Upper lobe of left lung (tissue), 4 donors: ENCODE measurements around the gene MGMT.

Experiments used
- EP300 ChIP-seq, 4 donors: sonication (generic); formaldehyde crosslinking; IDR thresholded peaks; one replicate each; pipeline ENCODE4 v1.5.1; 2017; ENCODE audit warnings: antibody characterized with exemption in 4 of 4, control low read depth in 2 of 4
- POLR2A ChIP-seq, 4 donors: fragments of 450-650 bp; IDR thresholded peaks; one replicate each; pipeline ENCODE4 v1.5.1; 2016 to 2017; ENCODE audit warnings: antibody characterized with exemption in 4 of 4, mild to moderate bottlenecking in 2 of 4
- TF ChIP-seq, protein P1 (sequence below), 6 experiments: fragments of 450-650 bp in 4 of 6; fragments of 200-600 bp in 2 of 6; sonication (generic) in 2 of 6; IDR thresholded peaks; one replicate each; pipeline ENCODE4 v1.5.1; 2016 to 2019; ENCODE audit warnings: antibody characterized with exemption in 6 of 6

DNA sequence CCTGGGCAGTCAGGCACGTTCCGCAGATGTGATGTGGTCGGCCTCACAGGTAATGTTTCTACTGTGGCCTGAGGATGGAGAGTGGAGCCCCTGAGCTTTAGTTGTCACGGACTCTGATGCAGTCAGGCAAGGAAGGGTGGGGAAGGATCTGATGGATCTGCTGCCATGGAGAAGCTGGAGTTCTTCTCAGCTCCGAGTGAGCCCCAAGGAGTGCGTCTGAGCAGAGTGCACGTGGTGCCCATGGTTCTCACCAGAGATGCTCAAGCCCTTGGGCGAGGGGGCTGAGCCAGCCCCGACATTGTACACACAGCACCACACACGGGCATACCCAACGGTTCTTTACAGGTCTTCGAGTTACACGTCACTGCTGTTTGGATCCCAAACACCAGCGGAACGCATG is 304.5 kb downstream of the MGMT start:
- TF ChIP-seq POLR2A (IDR thresholded peaks at IDR 0.05) (no peak), EP300 (IDR thresholded peaks at IDR 0.05) (no peak)
- TF ChIP-seq, protein P1, sequence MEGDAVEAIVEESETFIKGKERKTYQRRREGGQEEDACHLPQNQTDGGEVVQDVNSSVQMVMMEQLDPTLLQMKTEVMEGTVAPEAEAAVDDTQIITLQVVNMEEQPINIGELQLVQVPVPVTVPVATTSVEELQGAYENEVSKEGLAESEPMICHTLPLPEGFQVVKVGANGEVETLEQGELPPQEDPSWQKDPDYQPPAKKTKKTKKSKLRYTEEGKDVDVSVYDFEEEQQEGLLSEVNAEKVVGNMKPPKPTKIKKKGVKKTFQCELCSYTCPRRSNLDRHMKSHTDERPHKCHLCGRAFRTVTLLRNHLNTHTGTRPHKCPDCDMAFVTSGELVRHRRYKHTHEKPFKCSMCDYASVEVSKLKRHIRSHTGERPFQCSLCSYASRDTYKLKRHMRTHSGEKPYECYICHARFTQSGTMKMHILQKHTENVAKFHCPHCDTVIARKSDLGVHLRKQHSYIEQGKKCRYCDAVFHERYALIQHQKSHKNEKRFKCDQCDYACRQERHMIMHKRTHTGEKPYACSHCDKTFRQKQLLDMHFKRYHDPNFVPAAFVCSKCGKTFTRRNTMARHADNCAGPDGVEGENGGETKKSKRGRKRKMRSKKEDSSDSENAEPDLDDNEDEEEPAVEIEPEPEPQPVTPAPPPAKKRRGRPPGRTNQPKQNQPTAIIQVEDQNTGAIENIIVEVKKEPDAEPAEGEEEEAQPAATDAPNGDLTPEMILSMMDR (IDR thresholded peaks at IDR 0.05) = no peak
